HFFc6 (cell line): Measurements from ENCODE around the gene ITGAE. TPM values are rescaled to one million over a fixed set of nuclear protein-coding genes. Genes with fewer than 3 reads are reported as not detected.
"Not testable (repeated sequence)": the region's sequence is repeated elsewhere in the genome, so short reads cannot be mapped to it uniquely, and the experiment has no call there.

Source experiments
- DNase-seq: peaks from one replicate; pipeline ENCODE4 v3.0.0-alpha.2; 2018
- H3K27ac Mint-ChIP-seq: 2 replicates; pipeline ENCODE4 v1.8.0; 2020; ENCODE audit warnings: mild to moderate bottlenecking, mixed read lengths
- H3K27me3 Mint-ChIP-seq: 2 replicates; pipeline ENCODE4 v1.8.0; 2021; ENCODE audit warnings: mild to moderate bottlenecking, moderate library complexity, mixed read lengths; ENCODE audit not compliant: insufficient read depth
- H3K36me3 Mint-ChIP-seq: 2 replicates; pipeline ENCODE4 v1.8.0; 2021; ENCODE audit warnings: low read depth, mixed read lengths
- H3K4me1 Mint-ChIP-seq: 2 replicates; pipeline ENCODE4 v1.8.0; 2020; ENCODE audit warnings: low read depth, mixed read lengths
- H3K4me3 Mint-ChIP-seq: 2 replicates; pipeline ENCODE4 v1.8.0; 2020; ENCODE audit warnings: mild to moderate bottlenecking, moderate library complexity, mixed read lengths
- H3K9me3 Mint-ChIP-seq: 2 replicates; pipeline ENCODE4 v1.8.0; 2020; ENCODE audit warnings: mild to moderate bottlenecking, mixed read lengths
- CTCF ChIP-seq: fragments of 200-600 bp; sonication (generic); IDR thresholded peaks from 2 replicates; pipeline ENCODE4 v1.5.0; 2021; ENCODE audit warnings: antibody characterized with exemption, mild to moderate bottlenecking
- total RNA-seq, 6 experiments: library from RNA; stranded (reverse); fragmentation: NEBNext Ultra II Directional; extraction: Animal tissue kit (Norgen Biotek cat#: 25700); gene quantifications; 2 replicates in 1 of 6; 3 replicates in 5 of 6; pipeline ENCODE4 v1.2.3, GENCODE V29; 2021

ITGAE gene
- total RNA-seq, 6 experiments from 2014 or later = 28.2 to 35.0 (median 30.8) TPM

- Mint-ChIP-seq H3K36me3 (no peaks in the 10 kb centered on the region), H3K27me3 (peaks cover 5% of the 10 kb centered on the region), H3K27ac (no peak overlapping the region), H3K4me1 (peaks cover 20% of the 10 kb centered on the region), H3K9me3 (no peaks in the 10 kb centered on the region), H3K4me3 (no peak overlapping the region)
- no peak for TF ChIP-seq CTCF
- no peak for DNase-seq
Observed at GRCh38 chr17:3739422-3740124, 61.4 kb downstream of the ITGAE start.

GRCh38 chr17:3738562-3739295 lies 62.3 kb downstream of the ITGAE start:
- TF ChIP-seq CTCF = no peak
- H3K9me3 Mint-ChIP-seq = no peaks in the 10 kb centered on the region
- no peak for DNase-seq
- H3K4me1 Mint-ChIP-seq = peaks cover 24% of the 10 kb centered on the region
- no peaks in the 10 kb centered on the region for H3K36me3 Mint-ChIP-seq
- H3K4me3 Mint-ChIP-seq = peak overlapping the region; percentile 84
- peaks cover 8% of the 10 kb centered on the region; the same call in 1 of the 2 replicates for H3K27me3 Mint-ChIP-seq
- peak overlapping the region; percentile 77; the same call in 1 of the 2 replicates for H3K27ac Mint-ChIP-seq

GRCh38 chr17:3735515-3735914 lies 65.5 kb downstream of the ITGAE start:
- Mint-ChIP-seq H3K27ac (no peak overlapping the region), H3K4me3 (no peak overlapping the region), H3K36me3 (no peaks in the 10 kb centered on the region), H3K4me1 (peaks cover 41% of the 10 kb centered on the region), H3K9me3 (no peaks in the 10 kb centered on the region), H3K27me3 (peaks cover 6% of the 10 kb centered on the region; the same call in 1 of the 2 replicates)
- no peak for DNase-seq
- TF ChIP-seq CTCF = no peak

GRCh38 chr17:3734911-3735276 lies 66.1 kb downstream of the ITGAE start:
- DNase-seq, H3K9me3 Mint-ChIP-seq, H3K27me3 Mint-ChIP-seq, H3K36me3 Mint-ChIP-seq, H3K27ac Mint-ChIP-seq, H3K4me3 Mint-ChIP-seq: not testable (repeated sequence)
- H3K4me1 Mint-ChIP-seq = peaks cover 43% of the 10 kb centered on the region

GRCh38 chr17:3732210-3732621 lies 68.8 kb downstream of the ITGAE start:
- Mint-ChIP-seq H3K4me1 (peaks cover 26% of the 10 kb centered on the region), H3K27ac (no peak overlapping the region; the same call in 1 of the 2 replicates), H3K27me3 (0 out of 2 replicates have a peak, but pooled peaks cover 2% of the 10 kb centered on the region), H3K9me3 (no peaks in the 10 kb centered on the region), H3K4me3 (no peak overlapping the region), H3K36me3 (peaks cover 4% of the 10 kb centered on the region; the same call in 1 of the 2 replicates)
- peak; percentile 9; the same call in 1 of the 2 replicates for TF ChIP-seq CTCF
- DNase-seq = peak; percentile 17
